ENCODE data around the gene MUS81.
"Not testable (repeated sequence)": the region's sequence is repeated elsewhere in the genome, so short reads cannot be mapped to it uniquely, and the experiment has no call there.

MUS81 gene

DNA sequence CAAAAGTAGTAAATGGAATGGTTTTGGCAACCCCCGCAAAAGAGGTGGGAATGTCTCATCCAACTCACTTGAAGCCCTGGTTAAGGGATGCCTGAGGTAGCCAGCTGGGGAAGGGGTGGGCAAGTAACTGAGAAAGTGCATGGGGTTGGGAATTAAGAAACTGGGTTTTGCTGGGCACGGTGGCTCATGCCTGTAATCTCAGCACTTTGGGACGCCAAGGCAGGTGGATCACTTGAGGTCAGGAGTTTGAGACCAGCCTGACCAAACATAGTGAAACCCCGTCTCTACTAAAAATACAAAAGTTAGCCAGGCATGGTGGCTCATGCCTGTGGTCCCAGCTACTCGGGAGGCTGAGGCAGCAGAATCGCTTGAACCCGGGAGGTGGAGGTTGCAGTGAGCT is 11.5 kb upstream of the MUS81 start:
- not testable (repeated sequence) for DNase-seq (ENCODE audit: low read depth)

DNA sequence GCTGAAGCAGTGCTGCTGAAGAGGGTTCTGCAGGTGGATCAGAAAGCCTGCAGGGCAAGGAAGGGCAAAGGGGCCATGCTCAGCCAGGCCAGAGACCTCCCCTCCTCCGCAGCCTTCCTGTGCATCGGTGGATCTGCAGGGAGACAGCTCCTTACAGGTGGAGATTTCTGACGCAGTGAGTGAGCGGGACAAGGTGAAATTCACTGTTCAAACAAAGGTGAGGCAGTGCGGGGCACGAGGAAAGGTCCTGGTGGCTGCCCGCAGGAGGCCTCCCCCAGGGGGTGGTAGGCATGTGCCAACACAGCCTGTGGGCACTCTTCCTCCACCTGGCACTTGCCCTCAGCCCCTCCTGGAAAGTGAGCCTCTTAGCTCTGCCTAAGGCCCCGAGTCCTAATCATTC is 10.9 kb upstream of the MUS81 start:
- no peak for DNase-seq (ENCODE audit: low read depth)

DNA sequence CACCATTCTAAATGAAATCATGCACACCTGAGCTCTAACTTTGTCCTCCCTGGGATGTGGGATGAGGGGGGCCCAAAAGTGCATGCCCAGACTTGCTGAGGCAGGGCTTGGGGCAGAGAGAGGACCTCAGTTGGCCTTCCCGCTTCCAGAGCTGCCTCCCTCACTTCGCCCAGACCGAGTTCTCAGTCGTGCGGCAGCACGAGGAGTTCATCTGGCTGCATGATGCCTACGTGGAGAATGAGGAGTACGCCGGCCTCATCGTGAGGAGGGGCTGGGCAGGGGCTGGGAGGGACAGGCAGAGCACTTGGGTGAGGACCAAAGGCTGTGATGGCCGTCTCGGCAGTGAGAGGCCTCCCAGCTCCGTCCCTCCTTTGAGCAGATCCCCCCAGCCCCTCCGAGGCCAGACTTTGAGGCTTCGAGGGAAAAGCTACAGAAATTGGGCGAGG is 10.4 kb upstream of the MUS81 start:
- no peak for DNase-seq (ENCODE audit: low read depth)

DNA sequence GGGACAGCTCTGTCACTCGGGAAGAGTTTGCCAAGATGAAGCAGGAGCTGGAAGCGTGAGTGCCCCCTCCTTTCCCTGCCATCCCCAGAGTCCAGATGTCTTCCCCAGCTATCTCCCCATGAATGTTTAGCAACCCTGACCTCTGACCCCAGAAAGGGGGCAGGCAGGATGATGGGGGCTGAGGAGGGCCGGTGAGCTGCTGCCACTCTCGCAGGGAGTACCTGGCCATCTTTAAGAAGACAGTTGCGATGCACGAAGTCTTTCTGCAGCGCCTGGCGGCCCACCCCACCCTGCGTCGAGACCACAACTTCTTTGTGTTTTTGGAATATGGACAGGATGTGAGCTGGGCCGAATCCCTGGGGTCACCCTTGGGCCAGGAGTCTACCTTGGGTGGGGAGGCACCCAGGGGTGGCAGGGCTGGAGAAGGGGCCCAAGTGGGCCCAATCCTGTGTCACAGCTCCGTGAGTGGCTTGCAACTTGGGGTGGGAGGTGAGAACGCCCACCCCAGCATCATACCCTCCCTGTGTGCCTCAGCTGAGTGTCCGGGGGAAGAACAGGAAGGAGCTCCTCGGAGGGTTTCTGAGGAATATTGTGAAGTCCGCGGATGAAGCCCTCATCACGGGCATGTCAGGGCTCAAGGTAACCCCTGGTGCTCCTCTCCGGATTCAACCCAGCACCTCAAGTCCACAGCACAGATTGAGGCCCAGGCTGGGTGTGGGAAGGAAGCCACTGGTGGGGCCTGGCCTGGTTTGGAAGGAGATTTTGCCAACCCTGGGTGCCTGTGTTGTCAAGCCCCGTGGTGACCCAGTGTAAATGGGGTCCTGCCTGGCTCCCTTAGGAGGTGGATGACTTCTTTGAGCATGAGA is 9.8 kb upstream of the MUS81 start:
- DNase-seq (ENCODE audit: low read depth) = no peak

DNA sequence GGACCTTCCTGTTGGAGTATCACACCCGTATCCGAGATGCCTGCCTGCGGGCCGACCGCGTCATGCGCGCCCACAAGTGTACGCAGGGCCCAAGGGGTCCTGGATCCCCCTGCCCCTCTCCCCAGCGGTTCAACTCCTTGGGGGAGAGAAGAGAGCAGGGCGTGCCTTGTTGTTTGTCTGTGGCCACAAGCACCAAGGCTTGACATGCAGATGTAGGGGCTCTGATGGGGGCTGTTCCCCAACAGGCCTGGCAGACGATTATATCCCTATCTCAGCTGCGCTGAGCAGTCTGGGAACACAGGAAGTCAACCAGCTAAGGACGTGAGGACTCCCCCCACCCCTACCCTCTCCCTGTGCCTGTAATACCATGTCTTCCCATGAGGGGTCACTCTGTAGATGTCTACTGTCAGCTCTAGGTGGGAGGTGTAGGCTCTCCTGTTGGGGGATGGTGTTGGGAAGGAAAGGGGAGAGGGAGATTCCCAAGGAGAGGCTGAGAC is 9.1 kb upstream of the MUS81 start:
- no peak for DNase-seq (ENCODE audit: low read depth)

DNA sequence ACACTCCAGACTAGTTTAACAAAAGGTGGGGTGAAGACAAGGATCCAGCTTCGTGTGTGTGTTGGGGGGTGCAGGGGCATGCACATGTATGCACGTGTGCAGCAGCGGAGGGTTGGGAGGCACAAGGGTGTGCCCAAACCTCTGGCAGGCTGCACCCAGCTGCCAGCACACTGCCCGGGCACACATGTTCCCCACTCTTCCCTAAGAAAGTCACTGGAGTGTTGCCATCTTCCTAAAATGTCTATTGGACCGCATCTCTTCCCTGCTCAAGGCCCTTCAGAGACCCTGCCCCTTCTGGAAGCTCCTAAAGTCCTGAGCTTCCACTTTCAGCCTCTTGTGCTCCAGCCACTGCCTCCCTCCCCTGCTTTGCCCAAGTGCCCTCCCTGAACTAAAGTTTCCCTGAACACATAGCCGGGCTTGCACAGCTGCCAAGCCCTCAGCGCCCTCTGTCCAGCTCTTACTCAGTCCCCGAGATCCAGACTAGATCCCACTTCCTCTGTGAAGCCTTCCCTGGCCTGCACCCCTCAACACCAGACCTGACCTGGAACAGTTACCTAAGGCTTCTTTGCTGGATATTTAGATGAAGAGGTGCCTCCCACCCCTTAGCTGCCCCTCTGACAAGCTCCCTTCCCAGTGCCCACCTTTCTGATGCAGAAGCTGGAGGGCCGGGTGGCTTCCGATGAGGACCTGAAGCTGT is 8.3 kb upstream of the MUS81 start:
- DNase-seq (ENCODE audit: low read depth) = no peak

DNA sequence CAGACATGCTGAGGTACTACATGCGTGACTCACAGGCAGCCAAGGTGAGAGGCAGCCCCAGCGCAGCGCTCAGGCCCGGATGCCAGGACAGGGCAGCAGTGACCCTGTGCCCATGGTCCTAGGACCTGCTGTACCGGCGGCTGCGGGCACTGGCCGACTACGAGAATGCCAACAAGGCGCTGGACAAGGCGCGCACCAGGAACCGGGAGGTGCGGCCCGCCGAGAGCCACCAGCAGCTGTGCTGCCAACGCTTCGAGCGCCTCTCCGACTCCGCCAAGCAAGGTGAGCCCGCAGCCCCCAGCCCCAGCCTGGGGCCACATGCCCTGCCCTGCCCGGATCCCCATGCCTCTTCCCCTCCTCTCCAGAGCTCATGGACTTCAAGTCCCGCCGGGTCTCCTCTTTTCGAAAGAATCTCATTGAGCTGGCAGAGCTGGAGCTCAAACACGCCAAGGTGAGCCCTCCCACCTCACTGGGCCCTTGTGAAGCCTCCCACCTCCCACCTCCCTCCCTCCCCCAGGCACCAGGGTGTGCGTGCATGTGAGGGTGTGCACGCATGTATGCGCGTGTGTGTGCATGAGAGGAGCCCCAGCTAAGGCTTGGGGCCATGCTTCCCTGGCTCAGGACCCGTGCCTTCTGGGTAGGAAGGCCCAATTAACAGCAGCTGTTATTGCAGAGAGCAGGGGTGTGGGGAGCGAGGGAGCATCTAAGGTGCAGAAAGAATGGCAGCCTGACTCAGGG is 7.6 kb upstream of the MUS81 start:
- DNase-seq (ENCODE audit: low read depth) = no peak

DNA sequence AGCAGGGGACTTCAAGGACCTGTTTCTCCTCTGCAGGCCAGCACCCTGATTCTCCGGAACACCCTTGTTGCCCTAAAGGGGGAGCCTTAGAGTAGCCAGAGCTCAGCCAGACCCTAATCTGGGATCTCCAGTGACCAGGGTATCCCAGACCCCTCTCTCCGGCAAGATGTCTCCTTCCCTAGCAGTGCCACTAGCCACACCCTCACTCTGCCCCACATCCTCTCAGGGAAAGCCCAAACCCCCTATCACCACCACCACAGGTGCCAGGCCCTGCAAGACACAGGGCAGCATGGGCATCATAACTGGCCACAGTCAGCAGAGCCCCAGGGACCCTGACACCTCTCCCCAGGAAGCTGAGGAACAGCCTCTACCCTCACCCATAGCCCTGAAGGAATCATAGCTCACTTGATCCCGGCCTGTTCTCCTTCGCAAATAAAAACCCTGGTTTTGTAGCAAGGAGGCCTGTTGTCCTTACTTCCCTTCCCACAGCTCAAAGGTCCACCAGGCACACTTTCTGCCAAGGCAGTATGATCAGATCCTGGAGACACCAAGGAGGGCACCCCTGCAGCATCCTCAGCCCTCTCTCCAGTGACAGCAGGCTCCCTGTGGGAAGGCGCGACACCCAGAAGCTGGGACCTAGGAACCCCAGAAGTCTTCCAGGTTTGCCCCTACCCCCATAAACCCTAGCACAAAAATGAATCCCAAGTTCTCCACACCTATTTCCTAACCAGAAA is 6.8 kb upstream of the MUS81 start:
- DNase-seq (ENCODE audit: low read depth) = no peak

DNA sequence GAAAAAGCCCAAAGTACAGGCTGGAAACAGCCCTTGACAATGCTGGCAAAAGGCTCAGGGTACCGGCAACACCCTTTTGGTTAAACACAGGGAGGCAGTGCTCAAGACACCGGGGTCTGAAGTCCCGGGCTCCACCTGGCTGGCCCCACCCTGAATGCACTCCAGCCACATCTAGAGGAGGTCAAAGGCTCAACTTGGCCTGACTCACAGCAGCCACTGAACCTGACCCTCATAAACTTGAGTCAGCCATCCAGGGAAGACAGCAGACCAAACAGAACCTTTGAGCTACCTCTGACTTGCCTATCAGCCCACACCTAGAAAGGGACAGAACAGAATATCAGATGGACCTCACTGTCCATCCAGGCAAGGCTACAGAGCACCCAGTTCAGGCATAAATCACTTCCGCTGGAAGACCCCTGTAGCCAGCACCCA is 6.1 kb upstream of the MUS81 start:
- DNase-seq (ENCODE audit: low read depth) = no peak

DNA sequence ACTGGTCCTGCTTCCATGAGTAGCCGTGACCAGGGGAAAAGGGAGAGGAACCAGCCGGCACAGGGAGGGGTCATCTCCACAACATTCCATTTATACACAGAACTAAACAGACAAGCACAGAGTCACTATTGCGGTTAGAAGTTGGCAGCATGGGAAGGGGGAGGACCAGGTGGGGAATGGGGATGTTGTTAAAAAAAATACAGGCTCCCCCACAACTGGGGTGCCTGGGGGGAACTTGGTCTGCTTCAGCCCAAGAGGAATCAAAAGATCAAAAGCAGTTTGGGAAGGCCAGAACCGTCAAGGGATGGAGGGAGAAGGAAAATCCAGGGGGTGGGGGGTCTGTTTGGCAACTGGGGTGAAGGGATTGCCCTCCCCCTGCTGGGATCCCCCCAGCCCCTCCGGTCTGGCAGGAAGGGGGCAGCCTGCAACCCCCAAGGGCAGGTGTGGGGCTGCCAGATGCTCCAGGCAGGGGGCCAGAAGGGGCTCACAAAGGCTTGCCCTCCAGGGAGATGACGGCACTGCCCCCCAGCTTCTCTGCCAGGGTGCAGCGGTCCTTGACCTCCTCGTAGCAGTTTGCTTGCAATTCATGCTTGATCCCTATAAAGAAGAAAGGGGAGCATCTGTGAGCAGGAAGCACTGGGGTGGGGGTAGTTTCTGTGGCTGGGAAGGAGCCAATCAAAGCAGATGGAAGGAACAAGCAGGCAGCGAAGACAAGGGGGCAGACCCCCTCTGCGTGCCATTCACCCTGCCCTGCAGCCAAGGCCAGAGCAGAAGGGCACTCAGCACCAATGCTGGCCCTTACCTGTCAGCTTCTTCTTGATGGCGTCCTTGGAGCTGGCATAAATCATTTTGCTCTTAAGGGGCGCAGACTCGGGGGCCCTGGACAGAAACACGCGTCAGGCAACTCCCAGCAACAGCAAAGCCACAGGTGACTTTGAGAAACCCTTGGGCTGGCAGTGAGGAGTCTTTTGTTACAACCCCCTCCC is 5.1 kb upstream of the MUS81 start:
- no peak for DNase-seq (ENCODE audit: low read depth)

DNA sequence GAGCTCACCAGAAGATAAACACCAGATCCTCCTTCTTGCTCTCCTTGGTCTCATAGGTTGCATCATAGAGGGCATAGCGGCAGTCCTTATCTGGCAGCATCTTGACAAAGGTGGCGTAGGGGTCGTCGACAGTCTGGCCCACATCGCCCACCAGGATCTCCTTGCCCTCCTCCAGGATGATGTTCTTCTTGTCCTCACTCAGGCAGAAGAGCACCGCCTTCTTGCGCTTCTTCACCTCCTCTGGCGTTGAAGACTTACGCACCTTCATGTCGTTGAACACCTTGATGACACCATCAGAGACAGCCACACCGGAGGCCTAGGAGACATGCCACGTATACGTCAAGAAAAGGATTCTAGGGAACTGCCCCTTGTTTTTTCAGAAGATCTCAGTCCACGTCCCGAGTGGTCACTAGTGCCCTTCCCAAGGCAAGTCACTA is 4.3 kb upstream of the MUS81 start:
- no peak for DNase-seq (ENCODE audit: low read depth)

DNA sequence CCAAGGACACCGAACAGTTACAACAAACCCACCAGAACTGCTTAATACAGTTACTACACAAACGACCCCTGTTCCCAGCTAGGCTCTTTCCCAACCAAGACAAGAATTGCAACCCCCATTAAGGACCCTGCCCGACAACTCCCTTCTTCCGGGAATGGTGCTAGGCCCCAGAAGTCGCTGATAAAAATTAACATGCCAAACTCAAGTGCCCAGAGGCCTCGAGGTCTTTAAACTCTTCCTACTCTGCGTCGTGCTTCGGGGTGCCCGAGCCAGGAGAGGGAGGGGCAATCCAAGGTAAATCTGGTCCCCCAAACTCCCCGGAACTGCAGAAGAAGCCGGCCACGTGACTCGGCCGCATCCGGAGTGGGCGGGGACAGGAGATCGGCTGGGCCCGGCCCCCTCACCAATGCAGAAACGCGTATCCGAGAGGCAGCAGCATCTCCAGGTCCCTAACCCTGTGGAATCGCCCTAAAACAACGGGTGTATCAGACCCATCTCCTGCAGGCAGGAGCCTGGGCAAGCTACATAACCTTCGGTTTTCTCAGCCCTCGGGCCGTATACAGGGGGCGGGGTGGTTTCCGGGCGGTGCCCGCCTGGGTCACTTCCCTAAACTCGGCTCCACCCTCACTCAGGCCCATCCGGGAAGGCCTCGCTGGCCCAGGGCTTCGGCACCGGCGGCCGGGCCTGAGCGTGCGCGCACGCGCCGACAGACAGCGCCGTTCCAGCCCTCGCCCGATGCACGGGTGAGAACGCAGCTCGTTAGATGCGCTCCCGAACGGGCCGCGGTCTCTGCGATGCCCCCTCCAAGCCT is 3.3 kb upstream of the MUS81 start:
- DNase-seq (ENCODE audit: low read depth) = peak; percentile 76

DNA sequence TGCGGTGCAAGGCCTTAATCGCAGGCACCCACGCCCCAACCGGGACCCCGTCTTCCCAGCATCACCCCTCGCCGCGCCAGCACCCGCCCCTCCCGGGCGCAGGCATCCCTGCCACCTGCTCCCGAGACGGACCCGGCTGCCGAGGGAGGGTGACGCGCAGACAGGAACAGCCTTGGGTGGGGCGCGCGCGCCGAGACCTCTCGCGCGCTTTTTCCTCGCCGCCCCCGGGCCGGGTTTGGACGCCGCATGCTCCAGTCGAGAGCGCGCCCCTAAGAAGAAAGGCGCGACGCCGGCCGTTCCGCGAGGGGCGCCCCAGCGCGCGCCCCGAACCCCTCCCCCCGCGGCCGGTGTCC is 2.8 kb upstream of the MUS81 start:
- DNase-seq (ENCODE audit: low read depth) = peak; percentile 40

DNA sequence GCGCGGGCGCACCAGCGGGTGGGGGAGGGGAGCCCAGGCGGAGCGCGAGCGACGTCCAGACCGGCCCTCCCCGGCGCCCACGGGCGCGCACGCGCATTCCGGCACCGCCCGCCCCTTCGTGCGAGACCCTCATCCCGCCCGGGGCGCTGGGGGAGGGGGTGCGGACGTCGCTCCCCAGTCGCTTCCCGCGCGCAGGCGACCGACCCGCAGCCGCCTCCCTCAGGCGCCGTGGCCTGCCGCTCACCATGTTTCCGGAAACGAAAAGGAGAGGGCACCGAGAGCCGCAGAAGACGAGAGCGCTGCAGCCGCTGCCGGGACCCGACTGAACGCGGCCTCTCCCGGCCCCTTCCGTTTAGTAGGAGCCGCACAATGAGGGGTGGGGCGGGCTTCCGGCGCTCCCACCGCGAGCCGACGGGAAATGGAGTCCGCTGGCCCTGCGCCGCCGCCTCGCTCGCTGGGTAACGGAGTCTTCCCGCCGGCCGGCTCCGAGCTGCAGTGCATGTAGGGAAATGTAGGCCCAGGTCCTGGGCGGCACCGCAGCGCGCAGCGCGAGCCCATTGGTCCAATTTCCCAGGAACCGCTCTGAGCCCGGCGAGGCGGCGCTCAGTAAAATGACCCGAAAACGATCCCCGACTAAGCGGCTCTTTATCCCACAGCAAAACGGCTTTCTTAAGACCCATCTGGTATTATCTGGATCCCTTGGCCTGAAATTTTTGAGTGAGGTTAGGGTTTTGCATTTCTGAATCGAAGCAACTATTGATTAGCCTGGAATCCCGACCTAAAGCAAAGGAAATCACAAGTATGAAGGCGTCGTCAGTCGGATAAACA is 2.2 kb upstream of the MUS81 start, which contains the start of gene CFL1:
TSS of gene CFL1 (minus strand) at position 328 of the 828 bp plus-strand sequence. CDS start at position 247, 81 bp downstream.
- DNase-seq (ENCODE audit: low read depth) = peak; percentile 97

DNA sequence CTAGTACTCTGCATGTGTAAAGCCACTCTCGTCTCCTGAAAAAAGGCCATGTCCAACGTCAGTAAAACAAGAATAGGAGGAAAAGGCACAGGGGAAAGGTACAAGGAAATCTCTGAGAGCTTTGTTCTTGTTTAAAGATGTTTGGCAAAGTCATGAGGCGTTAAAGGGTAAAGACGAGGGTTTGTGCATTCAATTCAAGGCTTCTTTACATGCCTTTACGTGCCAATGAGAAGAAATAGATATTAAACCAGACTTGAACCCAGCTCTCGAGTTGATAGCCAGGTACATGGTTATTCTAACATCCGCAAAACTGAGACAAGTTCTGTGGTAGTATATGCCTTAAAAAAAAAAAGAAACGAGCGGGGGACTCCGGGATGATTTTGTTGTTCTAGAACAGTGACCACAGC is 1.5 kb upstream of the MUS81 start:
- no peak for DNase-seq (ENCODE audit: low read depth)

DNA sequence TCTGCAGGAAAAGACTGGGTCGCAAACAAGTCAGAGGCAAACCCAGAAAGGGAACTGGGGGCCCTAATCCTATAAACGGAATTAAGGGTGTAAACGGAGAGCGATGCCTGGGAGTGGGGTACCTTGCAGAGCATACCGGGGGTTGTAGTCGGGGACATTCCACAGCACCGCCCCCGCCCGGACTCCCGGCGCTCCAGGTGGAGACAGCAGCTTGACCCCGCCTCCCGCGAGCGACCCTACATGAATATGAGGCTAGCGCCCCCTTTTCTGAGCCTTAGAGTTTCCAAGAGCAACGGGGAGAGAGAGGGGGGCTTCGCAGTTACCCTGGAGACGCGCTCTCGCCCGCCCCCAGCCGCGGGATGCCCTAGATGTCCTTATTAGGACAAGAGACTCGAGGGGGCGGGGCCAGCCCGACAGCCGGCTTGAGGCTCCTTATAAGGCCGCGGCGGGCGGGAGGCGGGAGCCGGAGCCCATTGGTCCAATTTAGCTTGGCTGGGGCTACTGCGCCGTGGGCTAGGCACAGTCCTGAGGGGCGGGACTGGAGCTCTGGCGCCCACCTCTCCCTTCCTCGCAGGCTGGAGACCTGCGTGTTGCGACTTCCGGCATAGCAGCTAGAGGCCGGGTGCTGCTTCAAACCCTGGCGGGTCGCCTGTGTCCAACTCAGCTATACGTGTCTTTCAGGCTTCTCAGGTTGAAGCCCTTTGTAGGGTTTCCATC is 980 bp upstream of the MUS81 start:
- DNase-seq (ENCODE audit: low read depth) = peak; percentile 97

DNA sequence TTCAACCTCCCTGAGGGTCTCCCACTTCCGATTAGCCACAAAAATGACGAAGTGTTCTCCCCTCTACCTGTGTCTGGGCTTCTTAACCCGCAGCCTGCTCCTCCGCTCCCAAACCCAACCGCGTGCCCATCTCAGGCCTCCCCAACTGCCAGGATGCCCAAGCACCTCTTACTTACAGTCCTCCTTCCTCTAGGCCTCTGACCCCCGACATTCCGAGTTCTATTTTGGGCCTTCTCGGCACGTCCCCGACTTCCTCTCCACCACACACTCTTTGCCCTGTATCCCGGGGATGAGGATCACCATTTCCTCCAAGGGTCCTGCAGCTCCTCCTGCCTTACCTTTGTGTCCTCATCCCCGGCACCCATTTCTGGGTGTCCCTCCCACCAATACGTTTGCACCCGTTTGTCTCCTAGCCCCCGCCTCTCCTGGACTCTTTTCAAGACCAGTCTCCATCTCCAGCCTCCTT is 388 bp upstream of the MUS81 start:
- DNase-seq (ENCODE audit: low read depth) = no peak

DNA sequence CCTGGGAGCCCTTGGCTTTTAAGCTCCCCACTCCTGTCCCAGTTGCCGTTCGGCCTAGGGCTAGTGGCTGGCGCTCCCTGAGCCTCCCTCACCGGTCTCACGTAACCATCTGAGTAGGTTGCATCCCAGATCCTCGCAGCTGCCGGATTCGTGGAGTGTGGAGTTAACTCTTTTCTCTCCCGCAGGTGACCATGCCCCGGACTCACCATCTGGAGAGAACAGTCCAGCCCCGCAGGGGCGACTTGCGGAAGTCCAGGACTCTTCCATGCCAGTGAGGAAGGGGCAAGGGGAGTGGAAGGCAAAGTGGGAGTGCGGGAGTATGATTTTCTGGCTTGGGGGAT is 902 bp downstream of the MUS81 start:
- no peak for DNase-seq (ENCODE audit: low read depth)

Data from T-helper 22 cell (primary cell).